HEK293 (cell line): ENCODE measurements around the gene RERGL.
A peak's percentile ranks its signal among the peaks of the same experiment; 100 is the strongest.

Source experiments
- CTCF ChIA-PET: fragments of 350-600 bp; formaldehyde crosslinking; extraction: SDS; loops from one replicate; lab custom pipeline; 2021; ENCODE audit warnings: antibody characterized with exemption; lab: Yijun Ruan, JAX
- POLR2A ChIA-PET: fragments of 300-600 bp; formaldehyde crosslinking; extraction: SDS; loops from one replicate; lab custom pipeline; 2020; ENCODE audit warnings: antibody characterized with exemption, inconsistent platforms; lab: Yijun Ruan, JAX
- H3K27ac ChIP-seq: fragments of 200-500 bp; sonication (Bioruptor generic); 2 replicates; pipeline ENCODE4 v1.5.1; 2014; ENCODE audit warnings: low read depth, low read length, control low read depth, inconsistent platforms; ENCODE audit errors: extremely low read depth
- H3K36me3 ChIP-seq, 2 experiments: fragments of 200-500 bp in 1 of 2; sonication (Bioruptor generic) in 1 of 2; 1 replicate in 1 of 2; 2 replicates in 1 of 2; pipeline ENCODE4 v1.5.1; 2014 to 2017; ENCODE audit warnings: inconsistent platforms in 2 of 2, low read length in 2 of 2; ENCODE audit not compliant: control insufficient read depth in 2 of 2, insufficient read depth in 1 of 2
- H3K4me1 ChIP-seq: fragments of 200-500 bp; sonication (Bioruptor generic); 2 replicates; pipeline ENCODE4 v1.5.1; 2014; ENCODE audit warnings: mild to moderate bottlenecking, low read length, inconsistent platforms; ENCODE audit not compliant: control insufficient read depth, insufficient read depth
- H3K4me3 ChIP-seq: 2 replicates; pipeline ENCODE4 v1.5.1; 2011; ENCODE audit warnings: low read depth, mild to moderate bottlenecking, control low read depth, low read length, moderate library complexity
- H3K9me3 ChIP-seq: fragments of 200-500 bp; sonication (Bioruptor generic); 2 replicates; pipeline ENCODE4 v1.5.1; 2014; ENCODE audit warnings: low read depth, low read length, inconsistent platforms; ENCODE audit not compliant: control insufficient read depth, insufficient read depth
- BCL11B ChIP-seq: fragments of 450-650 bp; formaldehyde crosslinking; IDR thresholded peaks from 2 replicates; pipeline ENCODE4 v1.5.1; 2016; ENCODE audit warnings: low read depth, missing biosample characterization, missing genetic modification characterization
- EGR2 ChIP-seq: fragments of 450-650 bp; formaldehyde crosslinking; IDR thresholded peaks from 2 replicates; pipeline ENCODE4 v1.5.1; 2016; ENCODE audit warnings: low read depth, missing biosample characterization, missing genetic modification characterization
- FEZF1 ChIP-seq: fragments of 450-650 bp; formaldehyde crosslinking; IDR thresholded peaks from 2 replicates; pipeline ENCODE4 v1.5.1; 2016; ENCODE audit warnings: missing biosample characterization, missing genetic modification characterization
- KLF8 ChIP-seq: fragments of 450-650 bp; formaldehyde crosslinking; IDR thresholded peaks from 2 replicates; pipeline ENCODE4 v1.5.1; 2016; ENCODE audit warnings: missing biosample characterization, missing genetic modification characterization
- PRDM1 ChIP-seq: fragments of 450-650 bp; formaldehyde crosslinking; IDR thresholded peaks from 2 replicates; pipeline ENCODE4; 2016; ENCODE audit warnings: missing biosample characterization, missing genetic modification characterization
- REPIN1 ChIP-seq: fragments of 450-650 bp; formaldehyde crosslinking; IDR thresholded peaks from 2 replicates; pipeline ENCODE4 v1.5.1; 2017; ENCODE audit warnings: missing biosample characterization, missing genetic modification characterization, low read depth
- SALL2 ChIP-seq: fragments of 450-650 bp; formaldehyde crosslinking; IDR thresholded peaks from 2 replicates; pipeline ENCODE4 v1.5.0; 2017; ENCODE audit warnings: missing biosample characterization, mild to moderate bottlenecking, missing genetic modification characterization, borderline replicate concordance
- WT1 ChIP-seq: fragments of 450-650 bp; formaldehyde crosslinking; IDR thresholded peaks from 2 replicates; pipeline ENCODE4 v1.5.1; 2016; ENCODE audit warnings: missing biosample characterization, missing genetic modification characterization
- YY1 ChIP-seq: fragments of 450-650 bp; formaldehyde crosslinking; IDR thresholded peaks from 2 replicates; pipeline ENCODE4 v1.5.1; 2018; ENCODE audit warnings: missing biosample characterization, missing genetic modification characterization
- ZBTB21 ChIP-seq: fragments of 450-650 bp; formaldehyde crosslinking; IDR thresholded peaks from 2 replicates; pipeline ENCODE4 v1.5.1; 2017; ENCODE audit warnings: missing biosample characterization, missing genetic modification characterization
- ZNF184 ChIP-seq: fragments of 450-650 bp; IDR thresholded peaks from 2 replicates; pipeline ENCODE4 v1.5.1; 2018; ENCODE audit warnings: missing biosample characterization, mild to moderate bottlenecking, missing genetic modification characterization
- ZNF23 ChIP-seq: fragments of 450-650 bp; formaldehyde crosslinking; IDR thresholded peaks from 2 replicates; pipeline ENCODE4 v1.5.1; 2016; ENCODE audit warnings: missing biosample characterization, missing genetic modification characterization, borderline replicate concordance
- ZNF302 ChIP-seq: fragments of 450-650 bp; formaldehyde crosslinking; IDR thresholded peaks from 2 replicates; pipeline ENCODE4 v1.5.1; 2016; ENCODE audit warnings: missing biosample characterization, missing genetic modification characterization, low read depth
- ZNF350 ChIP-seq: fragments of 450-650 bp; formaldehyde crosslinking; IDR thresholded peaks from 2 replicates; pipeline ENCODE4 v1.5.0; 2017; ENCODE audit warnings: missing biosample characterization, mild to moderate bottlenecking, missing genetic modification characterization
- ZNF514 ChIP-seq: fragments of 450-650 bp; formaldehyde crosslinking; IDR thresholded peaks from 2 replicates; pipeline ENCODE4 v1.5.1; 2016; ENCODE audit warnings: missing biosample characterization, missing genetic modification characterization
- ZNF629 ChIP-seq: fragments of 450-650 bp; formaldehyde crosslinking; IDR thresholded peaks from 2 replicates; pipeline ENCODE4 v1.5.1; 2017; ENCODE audit warnings: missing biosample characterization, missing genetic modification characterization
- ZNF843 ChIP-seq: fragments of 450-650 bp; formaldehyde crosslinking; IDR thresholded peaks from 2 replicates; pipeline ENCODE4 v1.5.1; 2016; ENCODE audit warnings: missing biosample characterization, missing genetic modification characterization
- ZXDB ChIP-seq: fragments of 450-650 bp; formaldehyde crosslinking; IDR thresholded peaks from 2 replicates; pipeline ENCODE4 v1.5.1; 2016; ENCODE audit warnings: missing biosample characterization, missing genetic modification characterization
- TF ChIP-seq, protein P1 (sequence below): fragments of 450-650 bp; formaldehyde crosslinking; conservative IDR thresholded peaks from 2 replicates; pipeline ENCODE4 v1.5.1; 2016; ENCODE audit warnings: low read depth, missing biosample characterization, missing genetic modification characterization
- TF ChIP-seq, protein P2 (sequence below): fragments of 450-650 bp; formaldehyde crosslinking; optimal IDR thresholded peaks from 2 replicates; pipeline ENCODE3; 2016; ENCODE audit warnings: missing biosample characterization, mild to moderate bottlenecking, missing genetic modification characterization
- TF ChIP-seq, protein P3 (sequence below): fragments of 450-650 bp; formaldehyde crosslinking; IDR thresholded peaks from 2 replicates; pipeline ENCODE4 v1.5.1; 2016; ENCODE audit warnings: missing biosample characterization, missing genetic modification characterization

Gene RERGL

DNA sequence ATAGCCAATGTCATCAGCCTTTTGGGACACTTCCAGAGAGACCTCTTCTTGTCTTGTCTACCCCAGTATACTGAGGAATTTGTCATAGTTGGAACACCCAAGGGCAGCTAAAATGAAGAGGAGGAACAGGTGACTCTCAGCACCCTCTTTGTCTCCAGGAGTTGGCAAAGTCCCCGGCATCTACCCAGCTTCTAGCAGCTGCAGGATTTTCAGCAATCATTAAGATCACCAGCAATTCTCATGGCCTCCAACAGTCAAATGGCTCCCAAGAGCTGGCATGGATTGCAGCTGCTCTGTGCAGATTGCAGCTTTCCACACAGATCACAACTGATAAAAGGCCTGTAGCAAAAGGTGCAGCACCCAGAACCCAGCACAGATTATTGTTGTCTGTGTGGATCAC lies 32.9 kb downstream of the RERGL start (continued):
- TF ChIP-seq EGR2 (tag by site-specific recombination) = no peak
- TF ChIP-seq ZBTB21 (tag by site-specific recombination) = no peak
- no peak for TF ChIP-seq YY1 (tag by site-specific recombination)
- TF ChIP-seq, all 188 proteins: peak for 0

DNA sequence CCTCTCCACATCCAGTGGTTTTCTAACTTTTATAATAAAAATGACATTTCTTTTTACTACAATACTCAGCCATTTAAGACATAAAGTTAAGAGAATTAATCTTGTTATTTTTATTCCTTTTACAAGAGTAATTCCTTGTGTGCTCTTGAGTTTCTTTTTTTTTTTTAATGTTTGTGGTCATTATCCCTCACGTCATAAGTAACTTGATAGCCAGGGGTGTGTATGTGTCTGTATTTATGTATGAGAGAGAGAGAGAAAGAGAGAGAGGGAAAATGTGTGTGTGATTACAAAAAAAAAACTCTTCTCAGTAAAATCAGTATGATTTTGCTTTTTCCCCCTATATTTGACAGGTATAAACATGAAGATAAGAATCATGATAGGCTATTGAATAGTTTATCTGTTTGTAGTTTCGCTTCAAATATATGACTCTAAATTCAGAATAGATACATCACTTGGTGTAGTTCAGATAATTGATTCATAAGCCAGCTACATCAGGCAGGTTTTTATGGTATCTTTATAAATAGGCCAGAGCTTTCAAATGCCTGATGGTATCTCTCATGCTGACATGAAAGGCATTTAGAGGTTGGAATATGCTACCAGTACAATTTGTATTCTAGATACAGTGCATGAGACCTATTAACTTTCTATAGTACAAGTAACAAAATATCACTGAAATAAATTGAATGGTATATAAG lies 34.9 kb downstream of the RERGL start:
- Histone ChIP-seq H3K27ac (no peak overlapping the region), H3K4me3 (no peak overlapping the region), H3K9me3 (no peaks in the 10 kb centered on the region), H3K4me1 (no peaks in the 10 kb centered on the region), H3K36me3 (no peaks in the 10 kb centered on the region)
- POLR2A ChIA-PET = no interaction called here
- CTCF ChIA-PET = interaction anchor here (0.7 kb wide), 1 partner anchor 12 kb away, joined by 3 read pairs; no protein-coding TSS in a partner anchor
- TF ChIP-seq, protein P1, sequence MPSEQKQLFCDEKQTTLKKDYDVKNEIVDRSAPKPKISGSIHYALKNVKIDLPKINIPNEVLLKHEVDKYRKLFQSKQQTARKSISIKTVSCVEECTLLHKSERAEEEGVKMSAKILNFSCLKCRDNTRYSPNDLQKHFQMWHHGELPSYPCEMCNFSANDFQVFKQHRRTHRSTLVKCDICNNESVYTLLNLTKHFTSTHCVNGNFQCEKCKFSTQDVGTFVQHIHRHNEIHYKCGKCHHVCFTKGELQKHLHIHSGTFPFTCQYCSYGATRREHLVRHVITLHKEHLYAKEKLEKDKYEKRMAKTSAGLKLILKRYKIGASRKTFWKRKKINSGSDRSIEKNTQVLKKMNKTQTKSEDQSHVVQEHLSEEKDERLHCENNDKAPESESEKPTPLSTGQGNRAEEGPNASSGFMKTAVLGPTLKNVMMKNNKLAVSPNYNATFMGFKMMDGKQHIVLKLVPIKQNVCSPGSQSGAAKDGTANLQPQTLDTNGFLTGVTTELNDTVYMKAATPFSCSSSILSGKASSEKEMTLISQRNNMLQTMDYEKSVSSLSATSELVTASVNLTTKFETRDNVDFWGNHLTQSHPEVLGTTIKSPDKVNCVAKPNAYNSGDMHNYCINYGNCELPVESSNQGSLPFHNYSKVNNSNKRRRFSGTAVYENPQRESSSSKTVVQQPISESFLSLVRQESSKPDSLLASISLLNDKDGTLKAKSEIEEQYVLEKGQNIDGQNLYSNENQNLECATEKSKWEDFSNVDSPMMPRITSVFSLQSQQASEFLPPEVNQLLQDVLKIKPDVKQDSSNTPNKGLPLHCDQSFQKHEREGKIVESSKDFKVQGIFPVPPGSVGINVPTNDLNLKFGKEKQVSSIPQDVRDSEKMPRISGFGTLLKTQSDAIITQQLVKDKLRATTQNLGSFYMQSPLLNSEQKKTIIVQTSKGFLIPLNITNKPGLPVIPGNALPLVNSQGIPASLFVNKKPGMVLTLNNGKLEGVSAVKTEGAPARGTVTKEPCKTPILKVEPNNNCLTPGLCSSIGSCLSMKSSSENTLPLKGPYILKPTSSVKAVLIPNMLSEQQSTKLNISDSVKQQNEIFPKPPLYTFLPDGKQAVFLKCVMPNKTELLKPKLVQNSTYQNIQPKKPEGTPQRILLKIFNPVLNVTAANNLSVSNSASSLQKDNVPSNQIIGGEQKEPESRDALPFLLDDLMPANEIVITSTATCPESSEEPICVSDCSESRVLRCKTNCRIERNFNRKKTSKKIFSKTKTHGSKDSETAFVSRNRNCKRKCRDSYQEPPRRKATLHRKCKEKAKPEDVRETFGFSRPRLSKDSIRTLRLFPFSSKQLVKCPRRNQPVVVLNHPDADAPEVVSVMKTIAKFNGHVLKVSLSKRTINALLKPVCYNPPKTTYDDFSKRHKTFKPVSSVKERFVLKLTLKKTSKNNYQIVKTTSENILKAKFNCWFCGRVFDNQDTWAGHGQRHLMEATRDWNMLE (tag by site-specific recombination) = no peak
- TF ChIP-seq BCL11B (tag by site-specific recombination) = peak; percentile 71; the same call in 1 of the 2 replicates
- no peak for TF ChIP-seq SALL2
- TF ChIP-seq ZXDB = no peak
- TF ChIP-seq FEZF1 (tag by site-specific recombination) = 0 out of 2 replicates have a peak, but pooled peaks have one; percentile 15
- no peak for TF ChIP-seq ZNF629 (tag by site-specific recombination)
- no peak for TF ChIP-seq ZNF514 (tag by site-specific recombination)
- TF ChIP-seq ZNF350 = no peak
- peak; percentile 82 for TF ChIP-seq WT1 (tag by site-specific recombination)
- TF ChIP-seq, protein P2, sequence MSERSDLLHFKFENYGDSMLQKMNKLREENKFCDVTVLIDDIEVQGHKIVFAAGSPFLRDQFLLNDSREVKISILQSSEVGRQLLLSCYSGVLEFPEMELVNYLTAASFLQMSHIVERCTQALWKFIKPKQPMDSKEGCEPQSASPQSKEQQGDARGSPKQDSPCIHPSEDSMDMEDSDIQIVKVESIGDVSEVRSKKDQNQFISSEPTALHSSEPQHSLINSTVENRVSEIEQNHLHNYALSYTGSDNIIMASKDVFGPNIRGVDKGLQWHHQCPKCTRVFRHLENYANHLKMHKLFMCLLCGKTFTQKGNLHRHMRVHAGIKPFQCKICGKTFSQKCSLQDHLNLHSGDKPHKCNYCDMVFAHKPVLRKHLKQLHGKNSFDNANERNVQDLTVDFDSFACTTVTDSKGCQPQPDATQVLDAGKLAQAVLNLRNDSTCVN = no peak
- no peak for TF ChIP-seq ZNF23 (tag by site-specific recombination)
- no peak for TF ChIP-seq ZNF302 (tag by site-specific recombination)
- no peak for TF ChIP-seq ZNF184 (tag by site-specific recombination)
- TF ChIP-seq KLF8 = peak; percentile 41; the same call in 1 of the 2 replicates
- TF ChIP-seq, protein P3, sequence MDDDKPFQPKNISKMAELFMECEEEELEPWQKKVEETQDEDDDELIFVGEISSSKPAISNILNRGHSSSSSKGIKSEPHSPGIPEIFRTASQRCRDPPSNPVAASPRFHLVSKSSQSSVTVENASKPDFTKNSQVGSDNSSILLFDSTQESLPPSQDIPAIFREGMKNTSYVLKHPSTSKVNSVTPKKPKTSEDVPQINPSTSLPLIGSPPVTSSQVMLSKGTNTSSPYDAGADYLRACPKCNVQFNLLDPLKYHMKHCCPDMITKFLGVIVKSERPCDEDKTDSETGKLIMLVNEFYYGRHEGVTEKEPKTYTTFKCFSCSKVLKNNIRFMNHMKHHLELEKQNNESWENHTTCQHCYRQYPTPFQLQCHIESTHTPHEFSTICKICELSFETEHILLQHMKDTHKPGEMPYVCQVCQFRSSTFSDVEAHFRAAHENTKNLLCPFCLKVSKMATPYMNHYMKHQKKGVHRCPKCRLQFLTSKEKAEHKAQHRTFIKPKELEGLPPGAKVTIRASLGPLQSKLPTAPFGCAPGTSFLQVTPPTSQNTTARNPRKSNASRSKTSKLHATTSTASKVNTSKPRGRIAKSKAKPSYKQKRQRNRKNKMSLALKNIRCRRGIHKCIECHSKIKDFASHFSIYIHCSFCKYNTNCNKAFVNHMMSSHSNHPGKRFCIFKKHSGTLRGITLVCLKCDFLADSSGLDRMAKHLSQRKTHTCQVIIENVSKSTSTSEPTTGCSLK (tag by site-specific recombination) = no peak
- no peak for TF ChIP-seq REPIN1 (tag by site-specific recombination)
- no peak for TF ChIP-seq ZNF843 (tag by site-specific recombination)
- TF ChIP-seq PRDM1 (tag by site-specific recombination) = no peak
